HCT116 (cell line): Measurements from ENCODE around the gene FGFRL1.

Source experiments
- CEBPB ChIP-seq: IDR thresholded peaks from 2 replicates; pipeline ENCODE4 v1.6.1; 2012; ENCODE audit warnings: low read depth
- CTCF ChIP-seq, 3 experiments: fragments of 200-600 bp in 1 of 3; sonication (generic) in 1 of 3; IDR thresholded peaks in 2 of 3; conservative IDR thresholded peaks in 1 of 3; 2 replicates each; pipeline ENCODE4 v1.5.1; 2012 to 2017; ENCODE audit warnings: low read depth in 2 of 3, low read length in 2 of 3, antibody characterized with exemption in 1 of 3, borderline replicate concordance in 1 of 3, control low read depth in 1 of 3, mild to moderate bottlenecking in 1 of 3, mixed read lengths in 1 of 3, mixed run types in 1 of 3, moderate library complexity in 1 of 3; ENCODE audit not compliant: insufficient read depth in 1 of 3
- POLR2AphosphoS5 ChIP-seq: IDR thresholded peaks from 2 replicates; pipeline ENCODE4 v1.6.1; 2011; ENCODE audit warnings: mild to moderate bottlenecking, low read depth, low read length, moderate library complexity

- no peak for TF ChIP-seq CTCF (IDR thresholded peaks at IDR 0.05 in 2 of 3, conservative IDR thresholded peaks at IDR 0.05 in 1 of 3; ENCODE audit: borderline replicate concordance in 1 of 3, insufficient read depth in 1 of 3, low read depth in 2 of 3, low read length in 2 of 3)
- no peak for TF ChIP-seq POLR2AphosphoS5
- no peak for TF ChIP-seq CEBPB
These were observed 18.1 kb downstream of the FGFRL1 start for GRCh38 chr4:1029529-1029928.
